Body of pancreas (tissue), 4 donors: ENCODE results near the gene KLHL13. TPM values are rescaled to one million over a fixed set of nuclear protein-coding genes. Genes with fewer than 3 reads are reported as not detected.
A peak's percentile ranks its signal among the peaks of the same experiment; 100 is the strongest.

Source experiments
- ATAC-seq: fragments of 150-250 bp; one replicate; pipeline ENCODE4 v1.9.1; 2016
- DNase-seq, 4 donors: peaks; one replicate each; pipeline ENCODE4 v3.0.0-alpha.2; 2019
- H3K27ac ChIP-seq, 4 donors: fragments of 200-600 bp; sonication (generic); 1 replicate in 3 of 4; 2 replicates in 1 of 4; pipeline versions ENCODE4 v1.5.1 to v1.6.1; 2016 to 2019; ENCODE audit warnings: mild to moderate bottlenecking in 1 of 4, mixed read lengths in 1 of 4, moderate library complexity in 1 of 4
- H3K27me3 ChIP-seq, 2 donors: fragments of 200-600 bp; sonication (generic); one replicate each; pipeline ENCODE4 v1.6.0; 2016; ENCODE audit warnings: mild to moderate bottlenecking in 1 of 2
- H3K36me3 ChIP-seq, 2 donors: fragments of 200-600 bp; sonication (generic); replicated peaks in 1 of 2; 2 replicates each; pipeline ENCODE4 v1.5.1; 2016; ENCODE audit warnings: low read depth in 2 of 2; ENCODE audit not compliant: insufficient read depth in 1 of 2
- H3K4me1 ChIP-seq: fragments of 200-600 bp; sonication (generic); one replicate; pipeline ENCODE4 v1.6.0; 2016
- H3K4me3 ChIP-seq, 2 donors: fragments of 200-600 bp; sonication (generic); 1 replicate in 1 of 2; 2 replicates in 1 of 2; pipeline ENCODE4 v1.5.1; 2016 to 2019
- H3K9me3 ChIP-seq, 3 donors: fragments of 200-600 bp; sonication (generic); 1 replicate in 2 of 3; 2 replicates in 1 of 3; pipeline ENCODE4 v1.5.1; 2016
- POLR2A ChIP-seq, 3 donors: fragments of 450-650 bp; IDR thresholded peaks; one replicate each; pipeline ENCODE4 v1.6.1; 2016; ENCODE audit warnings: antibody characterized with exemption in 3 of 3, mild to moderate bottlenecking in 2 of 3
- WGBS, 2 donors: methylation state at CpG; one replicate each; pipeline ENCODE4 v1.1.5; 2017; 5-methylcytosine and 5-hydroxymethylcytosine counted together
- intact Hi-C: fragments of 100-400 bp; cut with DNase I; formaldehyde crosslinking; loops from one replicate; pipeline ENCODE4 v1.15.1; 2023
- total RNA-seq, 2 donors: library from RNA; depleted of rRNA; stranded (reverse); fragments of >200 nt; gene quantifications; one replicate each; pipeline ENCODE4 v1.1.0, GENCODE V29; 2016
- TF ChIP-seq, protein P1 (sequence below), 7 experiments: fragments of 450-650 bp in 4 of 7; fragments of 200-600 bp in 3 of 7; sonication (generic) in 3 of 7; IDR thresholded peaks; one replicate each; pipeline ENCODE4 v1.5.1; 2016 to 2019; ENCODE audit warnings: antibody characterized with exemption in 7 of 7

KLHL13 gene
- total RNA-seq, 2 donors from 2014 or later = 3.0 to 3.4 TPM

DNA sequence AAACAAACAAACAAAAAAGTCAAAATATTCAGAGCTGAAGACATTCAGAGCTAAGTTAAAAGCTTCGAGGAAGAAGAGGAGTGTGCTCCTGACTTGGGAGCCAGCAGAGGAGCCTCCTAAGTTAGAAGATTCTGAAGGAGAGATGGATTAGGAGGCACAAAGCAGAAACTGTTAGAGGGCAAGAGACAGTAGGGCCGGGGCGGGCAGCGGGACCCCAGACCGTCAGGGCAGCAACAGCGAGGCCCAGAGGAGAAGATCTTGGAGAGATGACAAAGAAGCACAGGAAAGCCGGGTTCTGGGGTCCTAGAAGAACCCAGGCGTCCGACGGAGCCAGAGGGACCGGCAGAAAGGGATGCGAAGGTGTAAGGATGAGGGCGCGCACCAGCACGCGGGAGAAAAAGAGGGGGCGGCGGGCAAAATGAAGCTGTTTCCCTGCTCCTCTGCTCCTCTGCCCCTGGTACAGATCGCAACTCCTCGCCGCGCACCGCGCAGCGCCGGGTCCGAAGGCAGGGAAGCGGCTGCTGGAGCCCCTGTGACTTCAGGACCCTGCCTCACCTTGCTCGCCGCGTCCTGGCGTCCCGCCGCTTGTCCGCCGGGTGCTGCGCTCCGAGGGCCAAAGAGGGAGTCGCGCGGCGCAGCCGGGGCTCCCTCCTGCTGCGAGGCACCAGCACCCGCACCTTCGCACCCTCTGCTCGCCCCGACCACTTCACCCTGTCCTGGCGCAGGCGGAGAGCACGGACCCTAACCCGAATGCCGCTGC is 477 bp downstream of the KLHL13 start:
- TF ChIP-seq, protein P1, sequence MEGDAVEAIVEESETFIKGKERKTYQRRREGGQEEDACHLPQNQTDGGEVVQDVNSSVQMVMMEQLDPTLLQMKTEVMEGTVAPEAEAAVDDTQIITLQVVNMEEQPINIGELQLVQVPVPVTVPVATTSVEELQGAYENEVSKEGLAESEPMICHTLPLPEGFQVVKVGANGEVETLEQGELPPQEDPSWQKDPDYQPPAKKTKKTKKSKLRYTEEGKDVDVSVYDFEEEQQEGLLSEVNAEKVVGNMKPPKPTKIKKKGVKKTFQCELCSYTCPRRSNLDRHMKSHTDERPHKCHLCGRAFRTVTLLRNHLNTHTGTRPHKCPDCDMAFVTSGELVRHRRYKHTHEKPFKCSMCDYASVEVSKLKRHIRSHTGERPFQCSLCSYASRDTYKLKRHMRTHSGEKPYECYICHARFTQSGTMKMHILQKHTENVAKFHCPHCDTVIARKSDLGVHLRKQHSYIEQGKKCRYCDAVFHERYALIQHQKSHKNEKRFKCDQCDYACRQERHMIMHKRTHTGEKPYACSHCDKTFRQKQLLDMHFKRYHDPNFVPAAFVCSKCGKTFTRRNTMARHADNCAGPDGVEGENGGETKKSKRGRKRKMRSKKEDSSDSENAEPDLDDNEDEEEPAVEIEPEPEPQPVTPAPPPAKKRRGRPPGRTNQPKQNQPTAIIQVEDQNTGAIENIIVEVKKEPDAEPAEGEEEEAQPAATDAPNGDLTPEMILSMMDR (IDR thresholded peaks at IDR 0.05) = no peak
- TF ChIP-seq POLR2A (IDR thresholded peaks at IDR 0.05) = peak; percentile 7 to 57 (median 57)
- Histone ChIP-seq H3K36me3 (no peaks in the 10 kb centered on the region), H3K9me3 (no peaks in the 10 kb centered on the region), H3K4me3 (peak overlapping the region; percentile 27 to 28), H3K4me1 (peaks cover 4% of the 10 kb centered on the region), H3K27ac (peak overlapping the region; percentile 57 to 81 (median 72)), H3K27me3 (no peaks in the 10 kb centered on the region)
- peak; percentile 74 for ATAC-seq
- intact Hi-C loops = no loop called here
- 1 to 13% methylated on average over 1 to 28 of the region's 53 CpGs for WGBS, 2 donors
- peak in 1 of 4 donors; percentile 45 for DNase-seq

DNA sequence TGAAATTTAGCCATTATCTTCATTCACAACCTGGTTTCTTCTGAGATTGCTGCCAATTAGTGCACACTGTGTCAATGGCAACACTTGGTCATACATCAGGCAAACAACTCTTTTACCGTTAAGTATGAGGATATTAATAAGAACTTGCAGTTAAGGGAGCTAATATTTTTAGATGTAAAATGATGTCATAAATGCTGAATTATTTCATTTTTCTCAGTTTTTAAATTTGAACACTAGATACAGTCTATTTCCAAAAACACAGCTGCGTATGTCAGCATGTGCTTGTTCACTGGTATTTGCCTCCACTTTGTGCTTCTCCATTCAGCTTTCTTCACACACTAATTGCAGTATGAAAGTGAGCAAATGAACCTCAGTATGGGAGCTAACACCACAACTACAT is 1.6 kb downstream of the KLHL13 start:
- DNase-seq (no peak), ATAC-seq (no peak)
- Histone ChIP-seq H3K4me1 (peaks cover 4% of the 10 kb centered on the region), H3K36me3 (no peaks in the 10 kb centered on the region), H3K9me3 (no peaks in the 10 kb centered on the region), H3K4me3 (no peak overlapping the region), H3K27ac (no peak overlapping the region), H3K27me3 (no peaks in the 10 kb centered on the region)
- intact Hi-C loops = no loop called here
- no peak for TF ChIP-seq POLR2A (IDR thresholded peaks at IDR 0.05)
- TF ChIP-seq, protein P1 (IDR thresholded peaks at IDR 0.05) = no peak
- 32 to 42% methylated on average over 2 of the region's 2 CpGs for WGBS, 2 donors

DNA sequence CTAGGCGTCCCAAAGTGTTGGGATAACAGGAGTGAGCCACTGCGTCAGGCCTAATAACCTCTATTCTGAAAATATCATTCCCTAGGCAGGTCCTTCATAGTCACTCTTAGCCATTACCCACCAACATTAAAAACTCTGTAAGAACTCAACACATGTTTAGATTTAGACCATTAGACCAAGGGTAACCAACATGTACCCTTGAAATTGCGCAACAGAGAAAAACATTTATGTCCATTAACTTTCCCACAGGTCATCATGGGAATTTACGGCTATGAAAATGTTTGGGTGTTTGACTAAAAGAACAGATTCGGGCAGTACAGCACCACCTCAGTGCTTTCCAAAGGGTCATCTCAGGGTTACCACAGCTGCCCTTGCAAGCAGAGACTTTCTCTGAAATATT is 7.5 kb downstream of the KLHL13 start:
- intact Hi-C loops = no loop called here
- Histone ChIP-seq H3K4me1 (no peaks in the 10 kb centered on the region), H3K4me3 (no peak overlapping the region), H3K36me3 (no peaks in the 10 kb centered on the region), H3K27ac (no peak overlapping the region), H3K9me3 (no peaks in the 10 kb centered on the region), H3K27me3 (no peaks in the 10 kb centered on the region)
- no peak for ATAC-seq
- no peak for DNase-seq
- TF ChIP-seq, protein P1 (IDR thresholded peaks at IDR 0.05) = no peak
- TF ChIP-seq POLR2A (IDR thresholded peaks at IDR 0.05) = no peak
- WGBS, 2 donors = 96 to 98% methylated on average over 4 to 5 of the region's 5 CpGs

DNA sequence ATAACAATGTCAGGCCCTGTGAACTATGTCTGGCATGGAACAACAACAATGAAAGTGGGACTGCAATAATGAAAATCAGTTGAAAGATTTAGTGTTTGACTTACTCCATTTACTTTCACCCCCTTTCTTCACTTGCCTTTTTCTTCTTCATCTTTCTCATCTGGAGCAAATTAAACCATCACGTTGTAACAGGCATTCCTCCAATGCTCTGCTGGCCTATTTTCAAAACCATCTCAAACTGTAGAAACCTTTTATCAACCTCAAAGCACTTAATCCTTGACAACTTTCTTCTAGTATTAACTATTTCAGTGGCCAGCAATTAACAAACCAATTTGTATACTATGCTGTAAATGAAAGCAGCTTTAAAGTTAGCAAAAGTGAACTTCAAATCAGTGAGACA is 8.3 kb downstream of the KLHL13 start:
- WGBS, 2 donors = 18 to 20% methylated on average over 1 of the region's 1 CpG
- no peak for DNase-seq

More for the DNA sequence above, 8.3 kb downstream of the KLHL13 start:
- no peaks in the 10 kb centered on the region for H3K4me1 ChIP-seq
- TF ChIP-seq, protein P1 (IDR thresholded peaks at IDR 0.05) = no peak
- TF ChIP-seq POLR2A (IDR thresholded peaks at IDR 0.05) = no peak
- H3K4me3 ChIP-seq = no peak overlapping the region
- no peaks in the 10 kb centered on the region for H3K36me3 ChIP-seq
- no peaks in the 10 kb centered on the region for H3K27me3 ChIP-seq
- no peak overlapping the region for H3K27ac ChIP-seq
- intact Hi-C loops = no loop called here
- ATAC-seq = no peak
- no peaks in the 10 kb centered on the region for H3K9me3 ChIP-seq
